Measurements from ENCODE around the gene GRID1.

Gene GRID1

DNA sequence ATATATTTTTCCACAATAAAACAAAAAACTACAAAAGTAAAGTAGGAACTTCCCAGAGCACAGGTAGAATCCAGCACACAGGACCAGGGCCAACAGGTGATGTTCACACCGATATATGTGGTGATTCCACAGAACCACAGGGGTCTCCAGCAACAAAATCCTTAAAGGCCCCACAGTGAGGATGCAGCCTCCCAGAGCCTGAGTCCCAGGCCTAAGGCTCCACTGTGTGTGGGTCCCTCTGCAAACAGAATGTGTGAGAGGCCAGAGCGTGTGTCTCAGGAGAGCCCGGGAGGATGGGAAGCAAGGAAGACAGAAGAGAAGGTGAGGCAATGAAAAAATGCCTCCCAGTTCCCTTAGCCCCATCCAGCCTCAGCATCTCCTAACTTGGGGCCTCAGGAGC lies 173.9 kb downstream of the GRID1 start:
- H3K9me2 ChIP-seq (replicated peaks; ENCODE audit: insufficient read depth, low read length) = no peaks in the 10 kb centered on the region
- TF ChIP-seq EZH2phosphoT487 (IDR thresholded peaks at IDR 0.05; ENCODE audit: low read length) (no peak), CTCF (IDR thresholded peaks at IDR 0.05; ENCODE audit: low read length) (no peak), EZH2 (optimal IDR thresholded peaks at IDR 0.05; ENCODE audit: low read depth, low read length) (no peak)
- H3K79me2 ChIP-seq (ENCODE audit: low read length) = no peaks in the 10 kb centered on the region
- no peaks in the 10 kb centered on the region for H3F3A ChIP-seq (ENCODE audit: insufficient read depth, low read length)
- no peak overlapping the region for H3K9ac ChIP-seq (ENCODE audit: low read length)
- DNase-seq = no peak
- no peak overlapping the region for H3K27ac ChIP-seq (ENCODE audit: low read length)
- no peaks in the 10 kb centered on the region for H3K36me3 ChIP-seq (replicated peaks; ENCODE audit: insufficient read depth, low read length)
- no peaks in the 10 kb centered on the region for H3K9me3 ChIP-seq (replicated peaks; ENCODE audit: insufficient read depth, low read length)
- H4K20me1 ChIP-seq (ENCODE audit: insufficient read depth, low read length) = no peaks in the 10 kb centered on the region
- no peaks in the 10 kb centered on the region for H3K4me1 ChIP-seq (ENCODE audit: low read length)
- H3K4me3 ChIP-seq (ENCODE audit: low read length) = no peak overlapping the region
- H3K27me3 ChIP-seq (replicated peaks; ENCODE audit: insufficient read depth, low read length) = 0 out of 2 replicates have a peak, but pooled peaks cover 3% of the 10 kb centered on the region
- no peak overlapping the region for H2AFZ ChIP-seq (ENCODE audit: low read length)
- H3K4me2 ChIP-seq (ENCODE audit: low read depth, low read length) = no peak overlapping the region

DNA sequence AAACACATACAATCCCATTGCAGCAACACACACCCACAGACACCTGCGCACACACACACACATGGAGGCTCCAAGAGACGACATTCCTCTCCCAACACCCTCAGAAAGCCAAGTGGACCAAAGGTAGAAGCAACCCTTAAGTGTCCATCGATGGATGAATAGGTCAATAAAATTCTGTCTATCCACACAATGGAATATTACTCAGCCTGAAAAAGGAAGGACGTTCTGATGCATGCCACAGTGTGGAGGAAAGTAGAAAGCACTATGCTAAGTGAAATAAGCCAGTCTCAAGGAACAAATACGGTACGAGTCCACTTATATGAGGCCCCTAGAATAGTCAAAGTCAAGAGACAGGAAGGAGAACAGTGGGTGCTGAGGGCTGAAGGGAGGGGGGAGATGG lies 174.4 kb downstream of the GRID1 start:
- Histone ChIP-seq H4K20me1 (ENCODE audit: insufficient read depth, low read length) (no peaks in the 10 kb centered on the region), H3K79me2 (ENCODE audit: low read length) (no peaks in the 10 kb centered on the region), H3K36me3 (replicated peaks; ENCODE audit: insufficient read depth, low read length) (no peaks in the 10 kb centered on the region), H3K4me3 (ENCODE audit: low read length) (no peak overlapping the region), H3K9ac (ENCODE audit: low read length) (no peak overlapping the region), H3F3A (ENCODE audit: insufficient read depth, low read length) (no peaks in the 10 kb centered on the region), H3K27ac (ENCODE audit: low read length) (no peak overlapping the region), H3K9me2 (replicated peaks; ENCODE audit: insufficient read depth, low read length) (no peaks in the 10 kb centered on the region), H2AFZ (ENCODE audit: low read length) (no peak overlapping the region), H3K4me1 (ENCODE audit: low read length) (no peaks in the 10 kb centered on the region), H3K9me3 (replicated peaks; ENCODE audit: insufficient read depth, low read length) (no peaks in the 10 kb centered on the region), H3K27me3 (replicated peaks; ENCODE audit: insufficient read depth, low read length) (0 out of 2 replicates have a peak, but pooled peaks cover 3% of the 10 kb centered on the region), H3K4me2 (ENCODE audit: low read depth, low read length) (no peak overlapping the region)
- TF ChIP-seq EZH2phosphoT487 (IDR thresholded peaks at IDR 0.05; ENCODE audit: low read length) = no peak
- no peak for TF ChIP-seq CTCF (IDR thresholded peaks at IDR 0.05; ENCODE audit: low read length)
- no peak for DNase-seq

- Histone ChIP-seq H3K9me3 (replicated peaks; ENCODE audit: insufficient read depth, low read length) (no peaks in the 10 kb centered on the region), H4K20me1 (ENCODE audit: insufficient read depth, low read length) (no peaks in the 10 kb centered on the region), H2AFZ (ENCODE audit: low read length) (no peak overlapping the region), H3K36me3 (replicated peaks; ENCODE audit: insufficient read depth, low read length) (no peaks in the 10 kb centered on the region), H3K9me2 (replicated peaks; ENCODE audit: insufficient read depth, low read length) (no peaks in the 10 kb centered on the region), H3K79me2 (ENCODE audit: low read length) (no peaks in the 10 kb centered on the region), H3K4me3 (ENCODE audit: low read length) (no peak overlapping the region), H3K27me3 (replicated peaks; ENCODE audit: insufficient read depth, low read length) (no peaks in the 10 kb centered on the region), H3K27ac (ENCODE audit: low read length) (no peak overlapping the region), H3K4me2 (ENCODE audit: low read depth, low read length) (no peak overlapping the region), H3K9ac (ENCODE audit: low read length) (no peak overlapping the region), H3F3A (ENCODE audit: insufficient read depth, low read length) (no peaks in the 10 kb centered on the region), H3K4me1 (ENCODE audit: low read length) (no peaks in the 10 kb centered on the region)
- no peak for TF ChIP-seq EZH2phosphoT487 (IDR thresholded peaks at IDR 0.05; ENCODE audit: low read length)
- no peak for DNase-seq
These were observed 174.9 kb downstream of the GRID1 start for GRCh38 chr10:86191686-86192085.

GRCh38 chr10:86191166-86191565 lies 175.4 kb downstream of the GRID1 start:
- Histone ChIP-seq H3K4me3 (ENCODE audit: low read length) (no peak overlapping the region), H3K36me3 (replicated peaks; ENCODE audit: insufficient read depth, low read length) (no peaks in the 10 kb centered on the region), H3K4me2 (ENCODE audit: low read depth, low read length) (no peak overlapping the region), H4K20me1 (ENCODE audit: insufficient read depth, low read length) (no peaks in the 10 kb centered on the region), H3F3A (ENCODE audit: insufficient read depth, low read length) (no peaks in the 10 kb centered on the region), H3K27me3 (replicated peaks; ENCODE audit: insufficient read depth, low read length) (no peaks in the 10 kb centered on the region), H3K79me2 (ENCODE audit: low read length) (no peaks in the 10 kb centered on the region), H3K9ac (ENCODE audit: low read length) (no peak overlapping the region), H3K27ac (ENCODE audit: low read length) (no peak overlapping the region), H3K9me3 (replicated peaks; ENCODE audit: insufficient read depth, low read length) (no peaks in the 10 kb centered on the region), H2AFZ (ENCODE audit: low read length) (no peak overlapping the region), H3K4me1 (ENCODE audit: low read length) (no peaks in the 10 kb centered on the region), H3K9me2 (replicated peaks; ENCODE audit: insufficient read depth, low read length) (no peaks in the 10 kb centered on the region)
- DNase-seq = no peak
- TF ChIP-seq EZH2phosphoT487 (IDR thresholded peaks at IDR 0.05; ENCODE audit: low read length) (no peak), EZH2 (optimal IDR thresholded peaks at IDR 0.05; ENCODE audit: low read depth, low read length) (no peak), CTCF (IDR thresholded peaks at IDR 0.05; ENCODE audit: low read length) (no peak)
